SU-DHL-6 (cell line): ENCODE data around the gene MKS1.

ENCODE experiments used
- H2AFZ ChIP-seq: fragments of 200-600 bp; sonication (generic); 2 replicates; pipeline ENCODE4 v1.6.1; 2014; ENCODE audit warnings: low read depth, mild to moderate bottlenecking, moderate library complexity, mixed read lengths, antibody characterized with exemption, low read length; ENCODE audit not compliant: severe bottlenecking
- H3F3A ChIP-seq: fragments of 200-600 bp; shearing (Covaris generic); 2 replicates; pipeline ENCODE4 v1.6.0; 2016; ENCODE audit warnings: antibody characterized with exemption, mild to moderate bottlenecking; ENCODE audit not compliant: insufficient read depth
- H3K27ac ChIP-seq: fragments of 200-600 bp; sonication (generic); 2 replicates; pipeline ENCODE4 v1.5.1; 2016; ENCODE audit warnings: low read depth, mild to moderate bottlenecking, low read length, moderate library complexity, mixed read lengths
- H3K27me3 ChIP-seq: fragments of 200-600 bp; sonication (generic), shearing (Covaris generic); 2 replicates; pipeline ENCODE4 v1.6.0; 2014; ENCODE audit warnings: mild to moderate bottlenecking, low read length
- H3K36me3 ChIP-seq: fragments of 200-600 bp; sonication (generic); 2 replicates; pipeline ENCODE4 v1.6.1; 2014; ENCODE audit warnings: mild to moderate bottlenecking, low read length, mixed read lengths
- H3K4me2 ChIP-seq: fragments of 300-600, 200-600 bp; shearing (Covaris generic), sonication (generic); 2 replicates; pipeline ENCODE4 v1.6.0; 2014; ENCODE audit warnings: low read length, low read depth, mild to moderate bottlenecking; ENCODE audit not compliant: poor library complexity, severe bottlenecking
- H3K4me3 ChIP-seq: fragments of 200-600 bp; sonication (generic); 2 replicates; pipeline ENCODE4 v1.5.1; 2014; ENCODE audit warnings: antibody characterized with exemption, low read length, mild to moderate bottlenecking, mixed read lengths; ENCODE audit not compliant: insufficient read depth, poor library complexity, severe bottlenecking
- H3K79me2 ChIP-seq: fragments of 200-600 bp; sonication (generic); 2 replicates; pipeline ENCODE4 v1.6.1; 2014; ENCODE audit warnings: mild to moderate bottlenecking, low read length, moderate library complexity; ENCODE audit not compliant: insufficient read depth
- H3K9ac ChIP-seq: fragments of 200-600 bp; sonication (generic); 2 replicates; pipeline ENCODE4 v1.7.0; 2014; ENCODE audit warnings: mild to moderate bottlenecking, low read length
- H3K9me2 ChIP-seq: fragments of 200-600 bp; sonication (generic); replicated peaks from 2 replicates; pipeline ENCODE4 v1.6.1; 2014; ENCODE audit warnings: low read length; ENCODE audit not compliant: insufficient read depth
- H3K9me3 ChIP-seq: fragments of 200-600 bp; sonication (generic); 2 replicates; pipeline ENCODE4 v1.6.1; 2014; ENCODE audit warnings: low read length, mixed read lengths; ENCODE audit not compliant: insufficient read depth
- H4K20me1 ChIP-seq: fragments of 200-600 bp; sonication (generic); 2 replicates; pipeline ENCODE4 v1.6.1; 2014; ENCODE audit warnings: low read depth, mild to moderate bottlenecking, antibody characterized with exemption, low read length, moderate library complexity, mixed read lengths
- CTCF ChIP-seq: fragments of 200-600 bp; sonication (generic); IDR thresholded peaks from one replicate; pipeline ENCODE4 v1.5.1; 2017; ENCODE audit warnings: antibody characterized with exemption, mild to moderate bottlenecking, low read length, moderate library complexity; ENCODE audit not compliant: insufficient read depth, poor library complexity, severe bottlenecking
- EZH2phosphoT487 ChIP-seq: fragments of 200-600 bp; sonication (generic), shearing (Covaris generic); conservative IDR thresholded peaks from 2 replicates; pipeline ENCODE4 v1.6.1; 2018; ENCODE audit warnings: mild to moderate bottlenecking, antibody characterized with exemption, low read length, moderate library complexity, mixed read lengths

MKS1 gene

GRCh38 chr17:58228679-58229078 is 9.6 kb upstream of the MKS1 start:
- TF ChIP-seq CTCF (no peak), EZH2phosphoT487 (no peak)
- Histone ChIP-seq H2AFZ (no peak overlapping the region), H3F3A (no peaks in the 10 kb centered on the region), H3K9me3 (no peaks in the 10 kb centered on the region), H3K9me2 (no peaks in the 10 kb centered on the region), H4K20me1 (no peaks in the 10 kb centered on the region), H3K9ac (no peak overlapping the region), H3K79me2 (no peaks in the 10 kb centered on the region), H3K4me2 (no peak overlapping the region), H3K36me3 (no peaks in the 10 kb centered on the region), H3K4me3 (no peak overlapping the region), H3K27ac (no peak overlapping the region), H3K27me3 (no peaks in the 10 kb centered on the region)

- Histone ChIP-seq H3K27me3 (no peaks in the 10 kb centered on the region), H2AFZ (no peak overlapping the region), H3K9me2 (no peaks in the 10 kb centered on the region), H3K4me3 (no peak overlapping the region), H3K9ac (no peak overlapping the region), H3K9me3 (no peaks in the 10 kb centered on the region), H3K79me2 (no peaks in the 10 kb centered on the region), H4K20me1 (no peaks in the 10 kb centered on the region), H3F3A (no peaks in the 10 kb centered on the region), H3K27ac (no peak overlapping the region), H3K36me3 (no peaks in the 10 kb centered on the region), H3K4me2 (no peak overlapping the region)
- TF ChIP-seq CTCF (no peak), EZH2phosphoT487 (no peak)
Measured at GRCh38 chr17:58227733-58228132, 8.7 kb upstream of the MKS1 start.

GRCh38 chr17:58224315-58224714 is 5.3 kb upstream of the MKS1 start:
- no peak overlapping the region for H3K4me2 ChIP-seq

More at GRCh38 chr17:58224315-58224714, 5.3 kb upstream of the MKS1 start:
- H3K9me2 ChIP-seq = no peaks in the 10 kb centered on the region
- no peaks in the 10 kb centered on the region for H3F3A ChIP-seq
- H3K27ac ChIP-seq = no peak overlapping the region
- no peaks in the 10 kb centered on the region for H4K20me1 ChIP-seq
- H3K27me3 ChIP-seq = no peaks in the 10 kb centered on the region
- TF ChIP-seq EZH2phosphoT487 (no peak), CTCF (no peak)
- H3K9me3 ChIP-seq = no peaks in the 10 kb centered on the region
- no peaks in the 10 kb centered on the region for H3K79me2 ChIP-seq
- no peaks in the 10 kb centered on the region for H3K36me3 ChIP-seq
- no peak overlapping the region for H3K4me3 ChIP-seq
- H3K9ac ChIP-seq = no peak overlapping the region
- H2AFZ ChIP-seq = no peak overlapping the region
